B cell (primary cell): ENCODE results near the gene DCT. TPM values are rescaled to one million over a fixed set of nuclear protein-coding genes. Genes with fewer than 3 reads are reported as not detected.
"Not testable (repeated sequence)": the region's sequence is repeated elsewhere in the genome, so short reads cannot be mapped to it uniquely, and the experiment has no call there.

ENCODE experiments used
- ATAC-seq: fragments of 200-7000 bp; cut with Tn5 transposase; one replicate; pipeline ENCODE4 v1.10.0; 2021; ENCODE audit warnings: low read depth, mild to moderate bottlenecking, moderate number of reproducible peaks, moderate library complexity
- CTCF ChIA-PET: fragments of 350-600 bp; sonication (Branson Sonifier 250); formaldehyde crosslinking; loops from one replicate; lab custom pipeline; 2021; ENCODE audit warnings: antibody characterized with exemption, inconsistent platforms; lab: Charles Lee
- POLR2A ChIA-PET: fragments of 350-600 bp; sonication (Branson Sonifier 250); formaldehyde crosslinking; loops from one replicate; lab custom pipeline; 2021; ENCODE audit warnings: antibody characterized with exemption; lab: Charles Lee
- DNase-seq: peaks from one replicate; pipeline ENCODE4 v3.0.0; 2013
- H2AFZ ChIP-seq: 2 replicates; pipeline ENCODE4 v1.6.1; 2012; ENCODE audit warnings: mild to moderate bottlenecking, low read depth, low read length; ENCODE audit not compliant: insufficient read depth, poor library complexity, severe bottlenecking
- H3K27ac ChIP-seq, 2 donors: 1 replicate in 1 of 2; 2 replicates in 1 of 2; pipeline ENCODE4 v1.5.1; 2012 to 2013; ENCODE audit warnings: low read length in 2 of 2, mild to moderate bottlenecking in 2 of 2, moderate library complexity in 1 of 2
- H3K27me3 ChIP-seq, 4 experiments: fragments of 200-600 bp in 1 of 4; sonication (generic) in 1 of 4; replicated peaks in 1 of 4; 1 replicate in 2 of 4; 2 replicates in 2 of 4; pipeline versions ENCODE4 v1.6.1 to v1.7.0; 2013 to 2016; ENCODE audit warnings: low read length in 3 of 4, mild to moderate bottlenecking in 2 of 4, mixed read lengths in 1 of 4, moderate library complexity in 1 of 4; ENCODE audit not compliant: insufficient read depth in 4 of 4, control insufficient read depth in 3 of 4; ENCODE audit errors: control extremely low read depth in 1 of 4
- H3K36me3 ChIP-seq, 2 experiments: replicated peaks in 1 of 2; 1 replicate in 1 of 2; 2 replicates in 1 of 2; pipeline versions ENCODE4 v1.6.1 to v1.7.1; 2013; ENCODE audit warnings: low read length in 1 of 2; ENCODE audit not compliant: insufficient read depth in 2 of 2, control insufficient read depth in 1 of 2; ENCODE audit errors: control extremely low read depth in 1 of 2, extremely low read depth in 1 of 2
- H3K4me1 ChIP-seq, 2 donors: fragments of 200-600 bp in 1 of 2; sonication (generic) in 1 of 2; 1 replicate in 1 of 2; 2 replicates in 1 of 2; pipeline versions ENCODE4 v1.5.1 to v1.6.1; 2013 to 2017; ENCODE audit warnings: low read length in 2 of 2; ENCODE audit not compliant: control insufficient read depth in 2 of 2, insufficient read depth in 2 of 2
- H3K4me2 ChIP-seq: replicated peaks from 2 replicates; pipeline ENCODE3; 2012; ENCODE audit warnings: mild to moderate bottlenecking, low read depth, low read length; ENCODE audit not compliant: poor library complexity, severe bottlenecking
- H3K4me3 ChIP-seq, 5 experiments: fragments of 200-600 bp in 1 of 5; sonication (generic) in 1 of 5; 1 replicate in 3 of 5; 2 replicates in 2 of 5; pipeline versions ENCODE4 v1.5.1 to v1.7.0; 2011 to 2016; ENCODE audit warnings: low read length in 4 of 5, mild to moderate bottlenecking in 4 of 5, low read depth in 2 of 5, control low read depth in 1 of 5, moderate library complexity in 1 of 5; ENCODE audit not compliant: insufficient read depth in 1 of 5; ENCODE audit errors: control extremely low read depth in 1 of 5, extremely low read depth in 1 of 5
- H3K79me2 ChIP-seq: fragments of 200-600 bp; sonication (generic); one replicate; pipeline ENCODE4 v1.6.0; 2016; ENCODE audit warnings: low read length; ENCODE audit not compliant: control insufficient read depth, insufficient read depth
- H3K9ac ChIP-seq: fragments of 200-600 bp; sonication (generic); 2 replicates; pipeline ENCODE4 v1.6.1; 2017; ENCODE audit warnings: mild to moderate bottlenecking, low read length, moderate library complexity
- H3K9me3 ChIP-seq, 3 donors: one replicate each; pipeline versions ENCODE4 v1.6.1 to v1.7.1; 2013; ENCODE audit warnings: low read length in 2 of 3; ENCODE audit not compliant: control insufficient read depth in 2 of 3, insufficient read depth in 1 of 3; ENCODE audit errors: control extremely low read depth in 1 of 3
- H4K20me1 ChIP-seq: 2 replicates; pipeline ENCODE4 v1.6.0; 2012; ENCODE audit warnings: mild to moderate bottlenecking, low read length; ENCODE audit not compliant: insufficient read depth, control insufficient read depth, poor library complexity, severe bottlenecking
- H3K27ac Mint-ChIP-seq: one replicate; pipeline ENCODE4 v1.8.0; 2021; ENCODE audit warnings: mixed read lengths
- H3K27me3 Mint-ChIP-seq: one replicate; pipeline ENCODE4 v1.8.0; 2021; ENCODE audit warnings: mixed read lengths
- H3K4me1 Mint-ChIP-seq: one replicate; pipeline ENCODE4 v1.8.0; 2021; ENCODE audit warnings: mixed read lengths
- H3K4me3 Mint-ChIP-seq: one replicate; pipeline ENCODE4 v1.8.0; 2021; ENCODE audit warnings: mixed read lengths
- H3K9me3 Mint-ChIP-seq: one replicate; pipeline ENCODE4 v1.8.0; 2022; ENCODE audit warnings: mixed read lengths; ENCODE audit not compliant: insufficient read depth
- CTCF ChIP-seq: fragments of 200-600 bp; IDR thresholded peaks from one replicate; pipeline ENCODE4 v1.8.0; 2022; ENCODE audit warnings: antibody characterized with exemption, mild to moderate bottlenecking
- EZH2 ChIP-seq: IDR thresholded peaks from 2 replicates; pipeline ENCODE4 v1.6.1; 2012; ENCODE audit warnings: borderline replicate concordance, low read depth, mild to moderate bottlenecking, moderate library complexity, low read length; ENCODE audit not compliant: insufficient read depth, poor library complexity, severe bottlenecking
- WGBS: methylation state at CpG from one replicate; pipeline ENCODE4 v1.1.5; 2013; ENCODE audit warnings: missing lambda C conversion rate; ENCODE audit not compliant: insufficient coverage; 5-methylcytosine and 5-hydroxymethylcytosine counted together
- intact Hi-C: fragments of 100-400 bp; cut with micrococcal nuclease; formaldehyde crosslinking; loops from one replicate; pipeline ENCODE4 v1.10.0; 2022
- polyA plus RNA-seq: library from polyadenylated mRNA; depleted of rRNA; stranded (reverse); fragments of >200 nt; gene quantifications from 2 replicates; pipeline ENCODE4 v1.2.3, GENCODE V29; 2012
- total RNA-seq, 2 donors: library from RNA; stranded (reverse); fragments of 120-200 nt in 1 of 2; gene quantifications; 1 replicate in 1 of 2; 2 replicates in 1 of 2; pipeline versions ENCODE4 v1.2.3 to v1.2.4, GENCODE V29; 2013 to 2022

The DCT gene
- total and polyA plus RNA-seq, 2 donors (not counting 1 experiment from before 2014, with no cell fraction given) = 0.10 to 0.18 TPM

GRCh38 chr13:94503851-94504250, 24.4 kb upstream of the DCT start:
- ChIA-PET POLR2A (no interaction called here), CTCF (interaction anchor here (0.6 kb wide), 1 partner anchor 13 kb away, joined by 3 read pairs; no protein-coding TSS in a partner anchor)
- H3K4me1 Mint-ChIP-seq = no peaks in the 10 kb centered on the region
- H2AFZ ChIP-seq = no peak overlapping the region
- H3K9me3 Mint-ChIP-seq = no peaks in the 10 kb centered on the region
- DNase-seq = no peak
- H3K27me3 Mint-ChIP-seq = peaks cover 10% of the 10 kb centered on the region
- H3K27me3 ChIP-seq = no peaks in the 10 kb centered on the region
- no peaks in the 10 kb centered on the region for H3K36me3 ChIP-seq
- ATAC-seq = no peak
- no peaks in the 10 kb centered on the region for H3K4me1 ChIP-seq
- H4K20me1 ChIP-seq = no peaks in the 10 kb centered on the region
- H3K9me3 ChIP-seq = peaks cover 0 to under 1% (median 0%) of the 10 kb centered on the region in 3 donors
- H3K4me3 ChIP-seq = no peak overlapping the region
- H3K4me2 ChIP-seq = no peak overlapping the region
- H3K79me2 ChIP-seq = no peaks in the 10 kb centered on the region
- no peak overlapping the region for H3K4me3 Mint-ChIP-seq
- no peak for TF ChIP-seq EZH2
- TF ChIP-seq CTCF = no peak
- no peak overlapping the region for H3K27ac Mint-ChIP-seq
- no peak overlapping the region for H3K9ac ChIP-seq
- no peak overlapping the region for H3K27ac ChIP-seq
- intact Hi-C loops = no loop called here

GRCh38 chr13:94498831-94499230, 19.3 kb upstream of the DCT start:
- CTCF ChIA-PET, DNase-seq, H4K20me1 ChIP-seq, H3K27me3 ChIP-seq, H3K4me1 Mint-ChIP-seq, H3K9me3 Mint-ChIP-seq, H3K9me3 ChIP-seq, H3K79me2 ChIP-seq, intact Hi-C loops, H2AFZ ChIP-seq, H3K27ac Mint-ChIP-seq, H3K36me3 ChIP-seq, H3K9ac ChIP-seq, ATAC-seq, POLR2A ChIA-PET, H3K27me3 Mint-ChIP-seq, H3K4me2 ChIP-seq, H3K4me1 ChIP-seq, H3K4me3 Mint-ChIP-seq, H3K4me3 ChIP-seq, H3K27ac ChIP-seq: not testable (repeated sequence)
- WGBS = 87% methylated on average over 3 of the region's 4 CpGs
